HUES64 (cell line): ENCODE data around the gene CEP41.

Source experiments
- H3K27ac ChIP-seq: 2 replicates; pipeline ENCODE4 v1.7.0; 2013; ENCODE audit warnings: low read depth, low read length, inconsistent platforms
- H3K27me3 ChIP-seq: 2 replicates; pipeline ENCODE4 v1.6.1; 2013; ENCODE audit warnings: mild to moderate bottlenecking, low read length; ENCODE audit not compliant: insufficient read depth
- H3K36me3 ChIP-seq: 2 replicates; pipeline ENCODE4 v1.6.1; 2013; ENCODE audit warnings: mild to moderate bottlenecking, low read length; ENCODE audit not compliant: insufficient read depth
- H3K4me1 ChIP-seq: 2 replicates; pipeline ENCODE4 v1.6.1; 2013; ENCODE audit warnings: mild to moderate bottlenecking, low read length, moderate library complexity; ENCODE audit not compliant: insufficient read depth
- H3K4me3 ChIP-seq: 2 replicates; pipeline ENCODE4 v1.5.1; 2013; ENCODE audit warnings: mild to moderate bottlenecking, low read length, moderate library complexity
- H3K9ac ChIP-seq: 2 replicates; pipeline ENCODE4 v1.6.1; 2013; ENCODE audit warnings: mild to moderate bottlenecking, low read depth, low read length
- H3K9me3 ChIP-seq: 2 replicates; pipeline ENCODE4 v1.6.1; 2013; ENCODE audit warnings: low read depth, low read length; ENCODE audit not compliant: insufficient read depth
- WGBS: fragments of 150-250, 120-280 bp; methylation state at CpG from one replicate; pipeline ENCODE4 v1.1.7; 2013; ENCODE audit warnings: missing lambda C conversion rate; 5-methylcytosine and 5-hydroxymethylcytosine counted together

CEP41 gene

GRCh38 chr7:130366564-130366963, 74.3 kb downstream of the CEP41 start:
- H3K27me3 ChIP-seq = no peaks in the 10 kb centered on the region
- no peak overlapping the region for H3K9ac ChIP-seq
- no peaks in the 10 kb centered on the region for H3K9me3 ChIP-seq
- no peaks in the 10 kb centered on the region for H3K36me3 ChIP-seq
- 88% methylated on average over 6 of the region's 6 CpGs for WGBS
- H3K4me3 ChIP-seq = no peak overlapping the region
- no peak overlapping the region for H3K27ac ChIP-seq
- peaks cover 9% of the 10 kb centered on the region for H3K4me1 ChIP-seq

GRCh38 chr7:130365511-130366441, 75.0 kb downstream of the CEP41 start:
- no peaks in the 10 kb centered on the region for H3K9me3 ChIP-seq
- peaks cover 9% of the 10 kb centered on the region for H3K4me1 ChIP-seq
- H3K9ac ChIP-seq = no peak overlapping the region

GRCh38 chr7:130365088-130365487, 75.7 kb downstream of the CEP41 start:
- Histone ChIP-seq H3K9me3 (0 out of 2 replicates have a peak, but pooled peaks cover 2% of the 10 kb centered on the region), H3K9ac (no peak overlapping the region), H3K27me3 (no peaks in the 10 kb centered on the region), H3K36me3 (no peaks in the 10 kb centered on the region), H3K4me1 (peaks cover 9% of the 10 kb centered on the region), H3K27ac (no peak overlapping the region; the same call in 1 of the 2 replicates), H3K4me3 (no peak overlapping the region)
- WGBS = 72% methylated on average over 2 of the region's 2 CpGs

More at GRCh38 chr7:130365511-130366441, 75.0 kb downstream of the CEP41 start:
- 79% methylated on average over 15 of the region's 15 CpGs for WGBS
- Histone ChIP-seq H3K27ac (no peak overlapping the region; the same call in 1 of the 2 replicates), H3K27me3 (no peaks in the 10 kb centered on the region), H3K4me3 (no peak overlapping the region), H3K36me3 (no peaks in the 10 kb centered on the region)

GRCh38 chr7:130364451-130364850, 76.4 kb downstream of the CEP41 start:
- H3K4me1 ChIP-seq = peaks cover 8% of the 10 kb centered on the region
- H3K27me3 ChIP-seq = no peaks in the 10 kb centered on the region
- WGBS = 93% methylated on average over 4 of the region's 4 CpGs
- no peak overlapping the region for H3K4me3 ChIP-seq
- no peak overlapping the region for H3K27ac ChIP-seq
- no peaks in the 10 kb centered on the region for H3K36me3 ChIP-seq
- H3K9me3 ChIP-seq = 0 out of 2 replicates have a peak, but pooled peaks cover 2% of the 10 kb centered on the region
- no peak overlapping the region for H3K9ac ChIP-seq

GRCh38 chr7:130363026-130363847, 77.6 kb downstream of the CEP41 start:
- Histone ChIP-seq H3K4me1 (peaks cover 5% of the 10 kb centered on the region), H3K27me3 (no peaks in the 10 kb centered on the region), H3K36me3 (no peaks in the 10 kb centered on the region), H3K9me3 (0 out of 2 replicates have a peak, but pooled peaks cover 2% of the 10 kb centered on the region), H3K4me3 (no peak overlapping the region), H3K27ac (no peak overlapping the region), H3K9ac (no peak overlapping the region)
- 92% methylated on average over 8 of the region's 8 CpGs for WGBS

GRCh38 chr7:130362251-130362816, 78.5 kb downstream of the CEP41 start:
- no peak overlapping the region for H3K9ac ChIP-seq
- no peak overlapping the region for H3K4me3 ChIP-seq
- peaks cover 5% of the 10 kb centered on the region for H3K4me1 ChIP-seq
- H3K36me3 ChIP-seq = no peaks in the 10 kb centered on the region
- H3K27me3 ChIP-seq = no peaks in the 10 kb centered on the region
- no peak overlapping the region for H3K27ac ChIP-seq
- 0 out of 2 replicates have a peak, but pooled peaks cover 2% of the 10 kb centered on the region for H3K9me3 ChIP-seq
- WGBS = 93% methylated on average over 10 of the region's 10 CpGs

- no peaks in the 10 kb centered on the region for H3K27me3 ChIP-seq
- no peaks in the 10 kb centered on the region for H3K36me3 ChIP-seq
- no peak overlapping the region for H3K4me3 ChIP-seq
- WGBS = 89% methylated on average over 7 of the region's 7 CpGs
- H3K9ac ChIP-seq = no peak overlapping the region
- 0 out of 2 replicates have a peak, but pooled peaks cover 2% of the 10 kb centered on the region for H3K9me3 ChIP-seq
- H3K4me1 ChIP-seq = peaks cover 9% of the 10 kb centered on the region
- no peak overlapping the region for H3K27ac ChIP-seq
Measured at GRCh38 chr7:130361681-130362080, 79.1 kb downstream of the CEP41 start.

GRCh38 chr7:130360518-130360917, 80.3 kb downstream of the CEP41 start:
- no peak overlapping the region for H3K4me3 ChIP-seq
- WGBS = 90% methylated on average over 3 of the region's 3 CpGs
- no peak overlapping the region for H3K9ac ChIP-seq
- 0 out of 2 replicates have a peak, but pooled peaks cover 2% of the 10 kb centered on the region for H3K9me3 ChIP-seq
- H3K36me3 ChIP-seq = no peaks in the 10 kb centered on the region
- no peak overlapping the region for H3K27ac ChIP-seq
- H3K27me3 ChIP-seq = no peaks in the 10 kb centered on the region
- H3K4me1 ChIP-seq = peaks cover 19% of the 10 kb centered on the region

GRCh38 chr7:130359276-130359857, 81.4 kb downstream of the CEP41 start:
- no peaks in the 10 kb centered on the region for H3K36me3 ChIP-seq
- no peak overlapping the region for H3K9ac ChIP-seq
- WGBS = 99% methylated on average over 5 of the region's 5 CpGs

GRCh38 chr7:130358471-130358870, 82.3 kb downstream of the CEP41 start:
- Histone ChIP-seq H3K4me1 (peaks cover 15% of the 10 kb centered on the region), H3K27ac (no peak overlapping the region), H3K9ac (no peak overlapping the region), H3K36me3 (no peaks in the 10 kb centered on the region), H3K27me3 (no peaks in the 10 kb centered on the region), H3K4me3 (no peak overlapping the region), H3K9me3 (0 out of 2 replicates have a peak, but pooled peaks cover 2% of the 10 kb centered on the region)
- WGBS = 93% methylated on average over 4 of the region's 4 CpGs

More at GRCh38 chr7:130359276-130359857, 81.4 kb downstream of the CEP41 start:
- H3K9me3 ChIP-seq = 0 out of 2 replicates have a peak, but pooled peaks cover 2% of the 10 kb centered on the region
- H3K4me1 ChIP-seq = peaks cover 15% of the 10 kb centered on the region
- no peaks in the 10 kb centered on the region for H3K27me3 ChIP-seq
- no peak overlapping the region for H3K27ac ChIP-seq
- no peak overlapping the region for H3K4me3 ChIP-seq
